GM21515 (cell line): ENCODE data around the gene PCDHB1.

Experiments used
- ATAC-seq: cut with Tn5 transposase; IDR thresholded peaks from one replicate; pipeline ENCODE4 v1.9.1; 2021; ENCODE audit not compliant: unreplicated experiment

Gene PCDHB1, protein sequence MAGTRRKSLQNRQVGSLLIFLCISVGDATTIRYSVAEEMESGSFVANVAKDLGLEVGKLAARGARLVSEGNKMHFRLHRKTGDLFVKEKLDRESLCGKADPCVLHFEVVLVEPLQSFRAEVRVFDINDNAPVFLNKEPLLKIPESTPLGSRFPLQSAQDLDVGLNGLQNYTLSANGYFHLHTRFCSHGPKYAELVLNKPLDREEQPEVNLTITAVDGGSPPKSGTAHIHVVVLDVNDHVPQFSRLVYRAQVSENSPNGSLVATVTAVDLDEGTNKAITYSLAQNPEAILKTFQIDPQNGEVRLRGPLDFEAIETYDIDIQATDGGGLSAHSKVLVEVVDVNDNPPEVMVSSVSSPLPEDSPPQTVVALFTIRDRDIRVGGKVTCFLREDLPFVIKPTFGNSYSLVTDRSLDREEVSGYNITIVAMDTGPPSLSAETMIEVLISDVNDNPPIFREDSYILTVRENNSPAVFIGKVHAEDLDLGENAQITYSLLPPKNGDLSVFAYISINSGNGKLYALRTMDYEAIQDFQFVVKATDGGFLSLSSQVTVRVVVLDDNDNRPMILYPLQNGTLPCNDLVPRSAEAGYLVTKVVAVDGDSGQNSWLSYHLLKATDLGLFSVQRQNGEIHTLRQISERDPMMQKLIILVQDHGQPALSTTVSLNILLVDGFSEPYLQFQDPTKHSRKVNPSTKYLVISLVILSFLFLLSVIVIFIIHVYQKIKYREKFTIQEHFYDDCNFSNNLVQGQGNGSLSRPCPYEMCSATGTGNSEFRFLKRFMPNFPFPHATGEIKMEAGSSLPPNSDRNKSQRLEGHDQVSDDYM

DNA sequence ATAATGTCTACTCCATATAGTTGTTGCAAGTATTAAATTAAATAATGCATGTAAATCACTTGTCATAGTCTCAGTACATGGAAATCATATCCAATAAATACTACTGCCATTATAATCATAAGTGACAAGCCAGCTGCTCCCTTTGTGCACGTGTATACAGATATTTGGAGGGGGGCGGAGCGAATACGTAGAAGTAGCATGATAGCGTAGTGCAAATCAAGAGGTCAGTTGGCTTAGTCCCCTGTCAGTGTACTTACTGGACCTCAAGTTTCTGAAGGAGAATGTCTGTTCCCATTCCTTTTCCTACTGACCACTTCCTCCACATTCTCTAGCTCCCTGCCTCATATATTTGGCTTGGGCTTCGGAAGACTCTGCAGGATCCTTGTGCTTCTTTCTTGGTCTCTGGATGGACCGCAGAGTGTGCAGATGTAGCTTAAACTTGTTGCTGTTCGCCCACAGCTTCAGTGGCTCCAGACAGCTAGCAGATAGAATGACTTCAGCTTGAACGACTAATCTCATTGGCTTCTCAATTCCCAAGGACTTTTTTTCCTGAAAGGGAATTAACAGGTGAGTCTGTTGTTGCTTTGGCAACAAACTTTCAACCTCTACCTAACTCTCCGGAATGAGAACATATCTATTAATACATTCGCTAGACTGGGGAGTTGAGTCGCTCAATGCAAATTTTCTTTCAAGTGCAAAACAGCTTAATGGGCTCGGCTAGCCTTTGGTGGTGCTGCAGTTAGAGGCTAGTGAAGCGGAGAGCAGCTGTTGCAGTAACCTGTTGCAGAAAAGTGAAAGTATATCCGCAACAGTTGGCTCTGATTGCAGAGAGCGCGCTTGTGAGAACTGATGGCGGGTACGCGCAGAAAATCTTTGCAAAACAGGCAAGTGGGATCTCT is at the start of gene PCDHB1:
PCDHB1 (plus strand) TSS at position 753 of the 899 bp plus-strand sequence; CDS start at position 850, 97 bp downstream.
- ATAC-seq: no peak

DNA sequence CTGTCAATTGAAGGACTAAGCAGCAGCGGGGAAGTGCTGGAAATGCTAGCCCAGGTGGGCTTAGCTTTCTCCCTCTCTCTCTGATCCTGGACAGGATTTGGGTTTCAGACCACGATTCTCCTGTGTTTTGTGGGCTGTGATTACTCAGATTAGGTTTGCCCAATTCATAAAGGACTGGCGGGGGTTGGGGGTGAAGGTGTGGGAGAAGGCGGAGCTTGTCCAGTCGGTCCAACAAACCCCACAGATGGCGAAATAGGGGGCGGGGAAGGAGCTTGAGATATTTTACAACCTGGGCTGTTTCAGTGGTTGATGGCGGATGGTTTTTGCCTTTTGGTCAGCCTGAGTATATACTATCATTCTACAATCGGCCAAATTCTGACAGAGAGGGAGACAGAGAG is 49.7 kb upstream of the PCDHB1 start:
- ATAC-seq: no peak

GRCh38 chr5:141001844-141002604 is 49.1 kb upstream of the PCDHB1 start:
- no peak for ATAC-seq

DNA sequence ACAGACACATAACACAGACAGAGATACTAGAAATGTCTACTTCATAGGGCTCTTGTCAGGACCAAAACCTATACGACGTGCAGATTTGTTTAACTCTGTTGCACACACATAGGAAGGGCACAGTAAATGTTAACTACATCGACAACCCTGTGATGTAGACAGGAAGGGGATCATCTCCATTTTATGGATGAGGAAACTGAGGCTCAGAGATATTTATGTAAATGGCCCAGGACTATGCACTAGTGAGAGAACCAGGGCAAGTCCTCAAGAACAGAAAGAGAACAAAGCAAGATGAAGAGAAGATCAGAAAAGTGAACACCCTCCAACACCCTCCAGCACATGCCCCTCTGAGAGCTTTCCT is 48.6 kb upstream of the PCDHB1 start:
- ATAC-seq: no peak

GRCh38 chr5:141003031-141003430 is 48.1 kb upstream of the PCDHB1 start:
- no peak for ATAC-seq

- ATAC-seq: no peak
Observed at GRCh38 chr5:141003791-141004611, 47.2 kb upstream of the PCDHB1 start.

DNA sequence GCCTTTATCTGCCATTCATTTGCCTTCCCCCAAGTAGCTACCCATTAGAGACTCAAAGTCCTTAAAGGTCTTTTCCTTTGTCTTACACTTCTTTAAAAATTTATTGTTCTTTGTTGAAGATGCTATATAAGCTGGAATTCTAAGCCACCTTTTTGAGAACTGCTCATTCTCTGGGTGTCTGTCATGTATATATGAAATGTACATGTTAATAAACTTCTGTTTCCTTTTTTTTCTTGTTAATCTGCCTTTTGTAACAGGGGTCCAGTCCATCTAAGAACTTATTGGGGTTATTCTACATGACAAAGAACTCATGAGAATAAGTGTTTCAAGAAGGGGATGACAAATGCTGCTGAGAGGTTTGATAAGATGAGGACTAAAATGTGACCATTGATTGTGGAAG is 43.4 kb upstream of the PCDHB1 start:
- no peak for ATAC-seq

DNA sequence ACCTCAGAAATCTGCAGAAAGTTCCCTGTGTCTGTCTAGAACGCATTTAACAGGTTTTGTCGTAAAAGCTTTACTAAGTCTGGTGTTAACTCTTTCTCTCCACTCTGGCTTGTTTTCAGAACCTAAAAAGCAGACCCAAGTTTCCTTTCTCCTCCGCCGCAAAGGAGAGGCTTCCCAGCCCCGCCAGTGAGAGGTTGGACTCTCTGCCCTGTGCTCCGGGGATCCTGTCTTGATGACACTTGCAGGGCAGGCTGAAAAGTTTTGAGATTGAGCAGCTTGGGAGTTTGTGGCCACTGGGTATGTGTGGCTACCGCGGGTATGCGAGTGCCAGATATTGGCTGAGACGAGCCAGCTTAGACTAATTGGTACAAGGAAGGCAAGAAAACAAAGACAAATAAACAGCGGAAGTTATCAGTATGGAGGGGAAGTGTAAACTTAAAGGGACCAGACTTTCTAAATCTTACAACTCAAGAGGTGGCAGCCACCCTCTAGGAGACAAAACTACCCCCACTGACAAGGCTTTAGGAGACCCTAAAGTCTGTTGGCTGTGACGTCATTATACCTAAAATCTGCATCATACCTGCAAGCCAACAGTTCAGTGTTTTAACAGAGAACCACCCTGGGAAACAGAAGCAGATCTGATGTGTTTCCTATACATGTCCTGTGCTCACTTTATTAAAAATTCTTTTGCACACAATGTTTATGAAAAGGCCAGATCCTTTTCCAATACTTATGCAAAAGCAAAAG is 41.0 kb upstream of the PCDHB1 start:
- ATAC-seq: no peak

DNA sequence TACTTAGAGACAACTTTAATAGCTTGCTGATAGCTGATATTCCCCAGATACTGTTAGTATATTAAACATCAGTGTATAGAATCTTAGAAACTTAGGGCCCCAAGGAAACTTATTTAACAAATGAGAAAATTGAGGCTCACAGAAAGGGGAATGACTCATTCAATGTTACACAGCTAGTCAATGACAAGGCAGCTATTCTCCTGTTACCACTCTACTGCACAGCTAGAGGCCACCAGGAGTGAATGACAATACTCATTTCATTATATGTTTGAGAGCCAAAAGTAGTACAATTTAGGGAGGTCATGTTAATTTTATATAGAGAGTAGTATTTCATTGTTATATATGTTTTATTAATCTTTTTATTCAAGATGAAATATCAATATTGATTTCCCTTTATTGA is 33.2 kb upstream of the PCDHB1 start:
- no peak for ATAC-seq

GRCh38 chr5:141022384-141022783 is 28.8 kb upstream of the PCDHB1 start:
- ATAC-seq: no peak

DNA sequence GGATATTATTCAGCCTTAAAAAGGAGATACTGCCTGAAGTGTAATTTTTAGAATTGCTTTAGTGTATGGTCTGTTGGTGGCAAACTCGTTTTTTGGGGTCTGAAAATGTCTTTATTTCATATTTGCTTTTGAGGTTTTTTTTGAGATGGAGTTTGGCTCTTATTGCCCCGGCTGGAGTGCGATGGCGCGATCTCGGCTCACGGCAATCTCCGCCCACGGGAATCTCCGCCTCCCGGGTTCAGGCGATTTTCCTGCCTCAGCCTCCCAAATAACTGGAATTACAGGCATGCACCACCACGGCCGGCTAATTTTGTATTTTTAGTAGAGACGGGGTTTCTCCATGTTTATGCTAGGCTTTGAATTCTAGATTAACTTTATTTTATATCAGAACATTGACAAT is 20.2 kb upstream of the PCDHB1 start:
- ATAC-seq: no peak

GRCh38 chr5:141032626-141033025 is 18.5 kb upstream of the PCDHB1 start:
- ATAC-seq: no peak

DNA sequence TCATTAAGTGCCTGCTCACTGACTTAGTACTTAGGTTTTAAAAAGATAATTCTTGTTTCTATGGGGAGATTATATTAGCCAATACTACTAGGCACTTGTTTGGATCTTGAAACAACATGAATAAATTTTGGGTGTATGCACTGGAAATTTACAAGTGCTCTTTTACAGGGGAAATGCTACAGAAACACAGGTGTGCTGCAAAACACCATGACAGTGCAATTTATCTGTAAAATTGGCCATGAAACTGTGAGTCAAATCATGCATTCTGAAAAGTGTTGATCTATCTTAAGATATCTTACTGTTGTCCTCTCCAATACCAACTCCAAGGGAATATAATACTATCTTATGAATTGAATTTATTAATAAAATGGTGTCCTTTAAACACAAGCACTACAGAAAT is 12.1 kb upstream of the PCDHB1 start:
- no peak for ATAC-seq

DNA sequence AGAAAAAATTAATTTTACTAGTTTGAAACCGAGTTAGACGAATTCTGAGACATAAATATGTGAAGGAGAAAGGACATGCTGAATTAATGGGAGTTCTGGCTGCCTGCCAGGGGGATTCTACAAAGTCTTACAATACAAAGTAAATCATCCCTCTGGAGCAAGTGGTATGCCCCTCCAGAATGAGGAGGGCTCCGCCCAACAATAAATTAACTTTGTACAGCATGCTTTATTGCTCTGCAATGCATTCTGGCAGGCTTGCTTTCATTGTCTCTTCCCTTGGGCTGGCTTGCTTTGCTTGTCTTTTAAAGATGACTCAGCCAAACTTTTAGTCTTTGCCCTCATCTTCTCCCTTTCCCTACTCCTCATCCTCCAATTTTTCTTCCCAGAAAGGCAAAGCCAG is 11.7 kb upstream of the PCDHB1 start:
- no peak for ATAC-seq

DNA sequence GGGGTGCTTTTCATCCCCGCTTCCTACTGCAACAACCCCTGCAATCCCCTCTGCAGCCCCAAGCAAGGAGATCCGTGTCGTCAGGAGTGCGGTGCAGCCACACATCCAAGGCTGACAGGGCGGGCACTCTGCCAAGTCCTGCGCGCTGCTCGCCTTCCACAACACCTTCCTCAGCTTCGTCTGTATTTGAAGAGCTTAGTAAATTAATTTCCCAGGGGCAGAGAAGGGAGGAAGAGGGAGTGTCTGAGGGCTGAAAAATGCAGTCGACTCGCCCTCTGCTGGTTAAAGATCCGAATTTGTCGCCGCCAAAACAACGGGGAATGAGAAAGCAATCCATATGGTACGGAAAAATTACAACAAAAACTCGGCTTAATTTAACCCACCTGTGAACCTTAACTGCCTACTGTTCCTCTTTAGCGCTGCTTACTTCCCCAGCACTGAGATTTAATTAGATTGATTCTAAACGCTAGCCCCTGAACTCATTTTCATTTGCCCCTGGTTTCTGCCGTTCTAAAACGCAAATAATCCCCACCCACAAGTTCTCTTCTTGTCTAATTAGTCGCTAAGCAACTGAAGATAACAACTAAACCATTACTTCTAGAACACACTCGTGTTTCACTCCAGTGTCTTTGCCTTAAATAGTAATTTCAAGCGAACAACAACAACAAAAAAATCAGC is 10.9 kb upstream of the PCDHB1 start:
- ATAC-seq: no peak

DNA sequence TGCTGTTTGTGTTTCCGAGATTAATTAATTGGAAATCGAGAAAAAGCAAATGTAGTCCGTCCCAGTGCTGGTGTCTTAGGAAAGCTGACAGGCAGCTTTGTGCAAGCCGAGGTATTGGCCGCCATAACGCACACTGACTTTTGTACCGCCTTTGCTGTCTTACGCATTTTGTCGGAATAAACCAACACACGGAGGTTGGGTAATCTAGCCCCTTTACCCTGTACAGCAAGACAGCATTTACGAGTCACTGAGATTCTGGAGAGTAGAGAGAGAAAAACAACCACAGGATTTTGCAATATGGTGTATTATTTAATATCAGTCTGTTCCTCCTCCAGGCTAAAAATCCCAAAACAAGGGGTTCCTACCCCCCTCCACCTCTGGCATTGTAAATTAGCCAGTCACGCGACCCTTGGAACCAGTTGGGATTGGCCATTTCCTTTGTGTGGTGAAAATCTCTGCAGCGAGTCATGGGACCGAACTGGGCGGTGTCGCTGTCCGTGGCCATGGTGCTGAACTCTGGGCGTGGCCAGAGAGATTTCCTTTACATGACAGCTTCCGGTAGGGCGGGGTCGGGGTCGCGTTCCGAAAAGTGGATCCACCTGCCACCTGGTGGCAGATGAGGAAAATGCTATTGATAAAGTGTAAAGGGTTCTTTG is 10.3 kb upstream of the PCDHB1 start:
- no peak for ATAC-seq

GRCh38 chr5:141041427-141041785 is 9.8 kb upstream of the PCDHB1 start:
- no peak for ATAC-seq

- ATAC-seq: no peak
Observed at GRCh38 chr5:141042555-141042954, 8.6 kb upstream of the PCDHB1 start.
